Rectal smooth muscle tissue (tissue), 1 donor: Measurements from ENCODE around the gene CSF3.

ENCODE experiments used
- H3K27ac ChIP-seq: one replicate; pipeline ENCODE4 v1.7.0; 2013; ENCODE audit warnings: low read depth, low read length, inconsistent platforms
- H3K27me3 ChIP-seq: one replicate; pipeline ENCODE4 v1.7.0; 2013; ENCODE audit warnings: low read length; ENCODE audit not compliant: control insufficient read depth, insufficient read depth
- H3K36me3 ChIP-seq: one replicate; pipeline ENCODE4 v1.7.0; 2013; ENCODE audit warnings: low read length; ENCODE audit not compliant: control insufficient read depth, insufficient read depth
- H3K4me1 ChIP-seq: one replicate; pipeline ENCODE4 v1.7.0; 2013; ENCODE audit warnings: low read length; ENCODE audit not compliant: control insufficient read depth, insufficient read depth
- H3K4me3 ChIP-seq: one replicate; pipeline ENCODE4 v1.7.0; 2013; ENCODE audit warnings: low read length
- H3K9ac ChIP-seq: one replicate; pipeline ENCODE4 v1.7.0; 2013; ENCODE audit warnings: low read length

Gene CSF3

DNA sequence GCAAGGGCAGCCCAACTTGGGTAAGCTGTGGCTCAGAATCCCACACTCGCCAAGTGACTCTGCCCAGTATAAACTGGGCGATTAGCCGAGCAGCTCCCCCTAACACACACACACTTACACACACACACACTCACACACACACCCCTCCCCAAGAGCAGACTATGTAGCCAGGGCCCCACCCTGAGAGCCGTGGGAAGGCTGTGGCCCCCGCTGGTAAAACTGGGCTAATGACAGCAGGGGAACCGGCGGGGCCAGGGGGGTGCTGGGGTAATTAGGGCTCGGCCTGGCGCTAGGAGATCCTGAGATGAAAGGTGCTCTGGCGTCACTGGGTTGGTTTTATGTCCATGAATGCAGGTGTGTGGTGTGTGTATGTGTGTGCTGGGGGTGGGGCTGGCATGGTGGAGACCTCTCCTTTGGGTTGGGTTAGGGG lies 46.4 kb downstream of the CSF3 start:
- no peaks in the 10 kb centered on the region for H3K27me3 ChIP-seq
- no peak overlapping the region for H3K4me3 ChIP-seq
- no peak overlapping the region for H3K9ac ChIP-seq
- H3K27ac ChIP-seq = no peak overlapping the region
- H3K36me3 ChIP-seq = peaks cover 4% of the 10 kb centered on the region
- peaks cover 18% of the 10 kb centered on the region for H3K4me1 ChIP-seq

DNA sequence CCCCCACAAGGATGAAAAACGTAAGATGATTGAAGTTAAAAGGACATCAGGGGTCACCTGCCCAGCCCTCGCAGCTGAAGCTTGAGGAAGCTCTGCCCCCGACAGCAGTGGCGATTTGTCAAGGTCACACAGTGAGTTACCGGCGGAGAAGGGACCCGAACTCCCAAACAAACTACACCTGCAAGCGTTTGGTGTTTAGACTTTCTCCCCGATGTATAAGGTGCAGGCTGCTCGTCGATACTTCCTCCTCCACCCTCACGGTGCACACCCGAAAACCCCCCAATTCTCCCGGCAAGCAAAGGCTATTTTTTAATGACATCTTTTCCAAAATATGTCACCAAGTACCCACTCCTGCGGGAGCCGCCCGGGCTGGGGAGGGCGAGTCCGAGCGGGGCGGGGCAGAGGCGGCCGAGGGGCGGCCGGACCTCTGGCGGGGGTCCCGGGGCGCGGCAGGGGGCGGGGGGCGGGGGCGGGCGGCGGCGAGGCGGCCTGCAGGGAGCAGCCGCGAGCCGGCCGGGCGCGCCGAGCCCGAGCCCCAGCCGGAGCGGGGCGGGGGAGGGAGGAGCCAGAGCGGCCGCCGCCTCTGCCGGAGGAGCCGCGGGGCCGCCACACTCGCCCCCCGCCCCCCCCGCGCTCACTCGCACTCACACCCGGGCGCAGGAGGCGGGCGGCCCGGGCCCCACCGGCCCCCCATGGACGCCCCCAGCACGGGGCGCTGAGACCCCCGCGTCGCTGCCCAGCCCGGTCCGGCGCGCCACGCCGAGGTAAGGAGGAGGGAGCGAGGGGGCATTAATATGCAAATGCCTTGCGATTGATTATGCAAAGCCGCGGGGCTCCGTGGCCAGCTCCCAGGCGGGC lies 47.3 kb downstream of the CSF3 start, which contains the start of gene THRA:
THRA (plus strand) TSS at position 637 of the 858 bp plus-strand sequence. CDS start 11,524 bp downstream, outside the sequence.
- peak within 1 kb of the TSS; percentile 93 for H3K4me3 ChIP-seq
- H3K27me3 ChIP-seq = no peaks in the 10 kb centered on the region
- H3K9ac ChIP-seq = peak within 1 kb of the TSS; percentile 81
- H3K27ac ChIP-seq = peak within 1 kb of the TSS; percentile 94
- H3K36me3 ChIP-seq = peaks cover 4% of the 10 kb centered on the region
- H3K4me1 ChIP-seq = peaks cover 18% of the 10 kb centered on the region

DNA sequence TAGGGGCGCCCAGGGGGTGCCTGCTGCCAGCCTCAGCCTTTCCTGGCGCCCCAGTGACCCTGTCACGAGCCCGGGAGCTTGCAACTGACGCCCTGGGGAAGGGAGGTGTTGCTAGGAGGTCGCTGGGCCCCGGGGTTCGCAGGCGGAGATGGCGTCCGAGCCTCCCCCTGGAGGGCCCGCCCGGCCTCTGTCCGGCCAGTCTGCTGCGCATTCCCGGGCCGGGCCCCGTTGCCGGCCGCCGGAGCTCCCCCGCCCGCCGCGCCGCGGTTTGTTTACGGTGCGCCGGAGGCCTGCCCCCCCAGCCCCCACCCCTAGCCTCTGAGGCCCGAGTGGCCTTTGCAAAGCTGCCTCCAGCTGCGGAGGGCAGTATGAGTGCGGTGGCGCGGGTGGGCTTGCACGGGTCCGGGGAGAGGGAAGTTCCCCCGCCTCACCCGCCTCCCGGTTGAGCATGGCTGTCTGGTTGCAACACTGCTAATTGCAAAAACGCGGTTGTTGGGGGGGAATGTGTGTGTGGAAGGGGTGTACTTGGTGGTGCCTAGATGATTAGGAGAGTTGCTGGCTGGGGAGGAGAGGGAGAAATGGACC lies 48.0 kb downstream of the CSF3 start:
- H3K4me1 ChIP-seq = peaks cover 23% of the 10 kb centered on the region

DNA sequence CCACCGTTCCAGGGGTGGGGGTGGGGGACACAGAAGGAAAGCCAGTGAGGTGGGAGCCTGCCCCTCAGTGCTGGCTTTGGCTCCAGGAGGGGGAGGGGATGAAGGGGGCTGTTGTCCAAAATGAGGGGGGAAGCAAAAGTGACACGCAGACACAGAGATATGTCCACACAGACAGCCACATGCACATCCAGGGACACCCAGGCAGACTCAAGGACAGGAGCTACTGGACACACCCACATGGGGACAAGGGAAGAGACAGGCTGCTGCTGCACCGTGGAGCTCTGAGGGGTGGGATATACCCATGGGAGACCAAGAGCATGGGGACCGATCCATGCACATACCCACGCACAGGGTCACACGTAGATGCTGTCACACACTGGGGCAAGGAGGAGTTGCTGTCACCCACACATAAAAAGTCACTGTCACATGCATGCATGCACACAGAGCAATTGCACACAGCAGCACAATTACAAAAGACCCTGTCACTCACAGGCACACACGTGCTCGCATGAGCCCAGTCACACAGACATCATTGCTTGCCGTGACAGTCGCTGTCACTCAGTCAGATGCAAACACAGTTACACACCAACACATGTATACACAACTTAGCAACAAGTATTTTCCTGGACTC lies 48.8 kb downstream of the CSF3 start:
- Histone ChIP-seq H3K27ac (peak overlapping the region; percentile 94), H3K27me3 (no peaks in the 10 kb centered on the region), H3K4me3 (peak overlapping the region; percentile 93), H3K9ac (peak overlapping the region; percentile 76), H3K36me3 (peaks cover 4% of the 10 kb centered on the region), H3K4me1 (peaks cover 28% of the 10 kb centered on the region)

More for the DNA sequence above, 48.0 kb downstream of the CSF3 start:
- peak overlapping the region; percentile 93 for H3K4me3 ChIP-seq
- peak overlapping the region; percentile 94 for H3K27ac ChIP-seq
- H3K27me3 ChIP-seq = no peaks in the 10 kb centered on the region
- H3K36me3 ChIP-seq = peaks cover 4% of the 10 kb centered on the region
- peak overlapping the region; percentile 81 for H3K9ac ChIP-seq

DNA sequence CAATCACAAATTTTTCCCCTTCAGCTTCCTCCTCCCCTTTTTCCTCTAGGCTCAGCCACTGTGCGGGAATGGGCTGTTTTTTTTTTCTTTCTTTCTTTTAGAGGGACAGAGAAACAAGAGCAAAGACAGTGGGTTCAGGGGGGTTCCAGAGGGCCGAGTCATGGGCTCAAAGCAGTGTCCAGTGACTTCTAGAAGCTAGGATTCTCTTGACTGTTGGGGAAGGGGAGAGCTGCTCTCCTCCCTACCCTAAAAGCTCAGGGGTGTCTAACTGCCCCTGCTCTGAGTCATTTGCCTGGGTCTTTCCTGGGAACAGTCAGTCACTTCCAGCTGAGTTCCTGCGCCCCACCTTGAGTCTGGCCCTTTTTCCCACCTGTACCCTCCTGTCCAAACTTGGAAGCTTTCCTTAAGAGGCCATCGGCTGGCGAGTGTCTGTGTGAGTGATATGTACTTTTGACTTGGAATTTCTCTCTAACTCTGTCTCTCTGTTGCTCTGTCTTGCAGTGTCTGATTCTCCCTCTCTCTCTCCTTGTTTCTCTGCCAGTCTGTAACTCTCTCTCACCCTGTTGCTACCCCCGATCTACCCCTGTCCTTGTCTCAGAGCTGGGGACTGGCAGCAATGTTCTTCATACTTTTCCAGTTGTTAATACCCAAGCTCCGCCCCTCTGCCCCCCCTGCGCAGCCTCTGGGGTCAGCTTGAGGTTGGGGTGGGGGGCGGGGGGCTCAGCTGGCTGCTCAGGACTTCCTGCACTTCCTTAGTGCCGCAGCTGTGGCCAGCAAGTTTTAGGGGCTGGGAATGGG lies 49.9 kb downstream of the CSF3 start:
- Histone ChIP-seq H3K36me3 (peaks cover 4% of the 10 kb centered on the region), H3K4me1 (peaks cover 38% of the 10 kb centered on the region), H3K27me3 (no peaks in the 10 kb centered on the region), H3K9ac (peak overlapping the region; percentile 6), H3K27ac (peak overlapping the region; percentile 94), H3K4me3 (peak overlapping the region; percentile 93)

DNA sequence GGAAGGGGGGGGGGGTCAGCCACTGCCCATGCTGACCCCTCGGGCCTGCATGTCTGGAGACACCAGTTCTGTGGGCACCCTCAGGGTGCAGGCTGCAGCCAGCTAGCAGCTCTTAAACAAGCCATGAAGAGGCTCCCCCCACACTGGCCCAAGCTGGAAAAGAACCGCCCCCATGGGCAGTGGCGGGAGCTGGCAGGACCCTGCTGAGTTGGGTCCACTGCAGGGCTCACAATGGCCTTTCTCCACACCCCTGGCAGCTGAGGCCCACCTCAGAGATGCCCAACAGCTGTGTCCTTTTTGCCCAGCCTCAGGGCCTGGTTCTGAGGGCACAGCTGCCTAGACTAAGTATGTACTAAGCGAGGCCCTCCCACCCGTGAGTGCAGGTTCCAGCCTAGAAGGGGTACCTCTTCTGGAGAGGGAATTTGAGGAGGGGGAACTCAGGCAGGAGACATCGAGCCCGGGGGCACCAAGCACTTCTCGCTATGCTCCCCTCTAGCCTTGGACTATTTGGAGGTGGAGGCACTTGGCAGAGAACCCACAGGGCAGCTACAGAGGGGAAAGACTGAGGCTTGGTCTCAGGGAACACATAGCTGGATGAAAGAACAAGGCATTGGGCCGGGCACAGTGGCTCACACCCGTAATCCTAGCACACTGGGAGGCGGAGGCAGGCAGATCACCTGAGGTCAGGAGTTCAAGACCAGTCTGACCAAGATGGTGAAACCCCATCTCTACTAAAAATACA lies 50.7 kb downstream of the CSF3 start:
- Histone ChIP-seq H3K27ac (peak overlapping the region; percentile 94), H3K4me3 (peak overlapping the region; percentile 34), H3K4me1 (peaks cover 46% of the 10 kb centered on the region), H3K27me3 (no peaks in the 10 kb centered on the region), H3K36me3 (peaks cover 4% of the 10 kb centered on the region), H3K9ac (no peak overlapping the region)
